Omental fat pad (tissue), 4 donors: Measurements from ENCODE around the gene GYS1. TPM values are rescaled to one million over a fixed set of nuclear protein-coding genes. Genes with fewer than 3 reads are reported as not detected.
A peak's percentile ranks its signal among the peaks of the same experiment; 100 is the strongest.

Source experiments
- ATAC-seq: fragments of 150-250 bp; one replicate; pipeline ENCODE4 v1.9.1; 2016; ENCODE audit warnings: mild to moderate bottlenecking, moderate library complexity; ENCODE audit not compliant: low FRiP score
- DNase-seq: peaks from one replicate; pipeline ENCODE4 v3.0.0-alpha.2; 2019; ENCODE audit warnings: low spot score
- total RNA-seq, 4 donors: library from RNA; depleted of rRNA; stranded (reverse); fragments of >200 nt; gene quantifications; one replicate each; pipeline ENCODE4 v1.1.0, GENCODE V29; 2016
- TF ChIP-seq, protein P1 (sequence below), 3 donors: fragments of 450-650 bp; IDR thresholded peaks; one replicate each; pipeline ENCODE4 v1.5.1; 2016 to 2017; ENCODE audit warnings: antibody characterized with exemption in 3 of 3, mild to moderate bottlenecking in 3 of 3, moderate library complexity in 2 of 3

GYS1 gene
- total RNA-seq, 4 donors from 2014 or later = 34.3 to 41.0 (median 38.8) TPM

DNA sequence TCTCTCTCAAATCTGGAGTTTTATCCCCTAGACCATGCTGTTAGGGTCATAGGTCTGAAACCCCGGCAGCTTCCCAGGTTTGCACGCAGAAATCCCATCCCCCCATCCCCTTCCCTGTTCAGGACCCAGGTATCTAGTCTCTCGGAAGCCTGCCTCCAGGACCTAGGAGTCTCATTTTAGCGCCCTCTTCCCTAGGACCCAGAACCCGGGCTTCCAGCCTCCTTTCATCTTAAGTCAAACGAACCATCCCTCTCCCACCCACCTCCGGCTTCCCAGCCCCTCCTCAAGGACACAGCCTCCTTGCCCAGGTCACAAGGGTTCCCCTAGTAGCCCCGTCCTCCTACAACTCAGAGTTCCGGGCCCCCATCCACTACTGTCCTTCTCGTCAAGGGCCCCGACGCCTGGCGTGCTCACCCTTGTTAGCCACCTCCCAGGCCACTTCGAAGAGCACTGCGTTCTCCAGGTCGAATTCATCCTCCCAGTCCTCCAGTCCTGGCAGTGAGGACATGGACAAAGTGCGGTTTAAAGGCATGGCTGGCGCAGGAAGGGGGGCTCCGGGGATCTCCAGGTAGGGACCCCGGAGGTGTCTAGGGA is 431 bp downstream of the GYS1 start:
- TF ChIP-seq, protein P1, sequence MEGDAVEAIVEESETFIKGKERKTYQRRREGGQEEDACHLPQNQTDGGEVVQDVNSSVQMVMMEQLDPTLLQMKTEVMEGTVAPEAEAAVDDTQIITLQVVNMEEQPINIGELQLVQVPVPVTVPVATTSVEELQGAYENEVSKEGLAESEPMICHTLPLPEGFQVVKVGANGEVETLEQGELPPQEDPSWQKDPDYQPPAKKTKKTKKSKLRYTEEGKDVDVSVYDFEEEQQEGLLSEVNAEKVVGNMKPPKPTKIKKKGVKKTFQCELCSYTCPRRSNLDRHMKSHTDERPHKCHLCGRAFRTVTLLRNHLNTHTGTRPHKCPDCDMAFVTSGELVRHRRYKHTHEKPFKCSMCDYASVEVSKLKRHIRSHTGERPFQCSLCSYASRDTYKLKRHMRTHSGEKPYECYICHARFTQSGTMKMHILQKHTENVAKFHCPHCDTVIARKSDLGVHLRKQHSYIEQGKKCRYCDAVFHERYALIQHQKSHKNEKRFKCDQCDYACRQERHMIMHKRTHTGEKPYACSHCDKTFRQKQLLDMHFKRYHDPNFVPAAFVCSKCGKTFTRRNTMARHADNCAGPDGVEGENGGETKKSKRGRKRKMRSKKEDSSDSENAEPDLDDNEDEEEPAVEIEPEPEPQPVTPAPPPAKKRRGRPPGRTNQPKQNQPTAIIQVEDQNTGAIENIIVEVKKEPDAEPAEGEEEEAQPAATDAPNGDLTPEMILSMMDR (IDR thresholded peaks at IDR 0.05) = no peak
- ATAC-seq = no peak
- no peak for DNase-seq

DNA sequence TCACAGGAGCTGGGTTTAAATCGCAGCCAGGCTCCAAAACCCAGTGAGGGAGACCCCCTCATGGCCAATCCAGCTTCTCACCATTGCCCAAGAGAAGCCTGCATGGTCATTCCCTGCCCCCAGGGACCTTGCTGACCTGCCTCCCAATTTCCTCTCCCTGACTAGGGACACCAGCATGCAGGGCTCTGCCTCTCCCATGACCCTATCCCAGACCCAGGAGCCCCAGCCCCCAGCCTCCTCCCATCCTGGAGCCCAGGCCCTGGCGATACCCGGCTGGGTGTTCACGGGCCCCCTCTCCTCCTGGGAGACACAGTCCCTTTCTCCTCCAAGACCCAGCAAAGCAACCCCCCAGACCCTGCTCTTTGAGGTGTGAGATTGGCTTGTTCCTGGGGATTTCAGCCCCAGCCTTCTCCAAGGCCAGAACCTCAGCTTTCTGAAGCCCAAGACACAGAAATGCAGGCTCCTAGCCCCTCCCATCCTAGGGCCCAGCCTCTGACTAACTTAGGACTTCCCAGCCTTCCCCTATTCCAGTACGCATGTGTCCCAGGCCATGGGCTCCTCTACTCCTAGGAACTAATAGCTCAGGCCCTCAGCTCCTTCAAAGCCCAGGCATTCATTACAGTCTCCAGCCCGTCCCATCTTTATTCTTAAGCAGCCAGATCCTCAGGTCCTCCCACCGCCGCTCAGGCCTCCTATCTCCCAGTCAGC is 1.1 kb downstream of the GYS1 start:
- ATAC-seq (peak; percentile 45), DNase-seq (peak; percentile 42)
- TF ChIP-seq, protein P1 (IDR thresholded peaks at IDR 0.05) = no peak

DNA sequence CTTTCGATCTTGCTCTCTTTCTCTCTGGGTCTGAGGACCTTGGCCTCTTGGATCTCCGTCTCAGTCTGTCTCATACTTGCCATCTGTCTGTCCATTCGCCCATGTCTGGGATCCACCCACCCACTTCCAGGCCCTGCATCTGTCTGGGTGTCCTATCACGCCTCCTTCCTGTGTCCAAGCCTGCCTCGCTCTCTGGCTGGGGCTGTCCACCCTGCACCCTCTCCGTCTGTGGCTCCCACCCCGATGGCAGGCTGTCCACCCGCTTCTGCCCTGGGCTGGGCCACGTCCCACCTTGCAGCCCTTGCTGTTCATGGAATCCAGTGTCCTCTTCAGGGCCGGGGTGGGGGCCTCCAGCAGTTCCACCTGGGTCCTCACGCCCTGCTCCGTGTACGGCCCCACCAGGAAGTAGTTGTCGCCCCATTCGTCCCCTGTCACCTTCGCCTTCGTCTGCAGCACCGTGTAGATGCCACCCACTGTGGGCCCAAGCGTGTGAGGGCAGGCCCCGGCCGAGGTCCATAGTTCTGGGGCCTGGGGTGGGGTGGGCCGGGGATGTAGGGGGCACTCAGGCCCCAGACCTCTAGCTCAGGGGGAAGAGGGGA is 2.0 kb downstream of the GYS1 start:
- no peak for ATAC-seq
- TF ChIP-seq, protein P1 (IDR thresholded peaks at IDR 0.05) = no peak
- no peak for DNase-seq

DNA sequence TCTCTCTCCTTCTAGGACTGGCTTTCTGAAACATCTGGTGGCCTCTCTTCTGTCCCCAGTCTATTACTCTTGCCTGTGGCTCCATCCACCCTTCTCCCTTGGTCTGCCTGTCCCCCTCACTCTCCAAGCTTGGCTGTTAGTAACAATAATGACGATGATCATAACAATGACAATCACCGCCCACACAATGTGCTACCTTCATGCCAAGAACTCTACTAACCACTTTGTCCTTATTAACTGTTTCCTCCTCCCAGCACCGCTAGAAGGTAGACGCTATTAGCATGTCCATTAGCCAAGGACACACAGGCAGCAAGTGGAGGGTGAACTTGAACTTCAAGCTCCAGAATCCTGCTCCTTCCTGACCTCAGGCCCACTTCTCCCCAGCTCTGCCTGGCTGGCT is 2.7 kb downstream of the GYS1 start:
- ATAC-seq (no peak), DNase-seq (no peak)
- TF ChIP-seq, protein P1 (IDR thresholded peaks at IDR 0.05) = no peak

DNA sequence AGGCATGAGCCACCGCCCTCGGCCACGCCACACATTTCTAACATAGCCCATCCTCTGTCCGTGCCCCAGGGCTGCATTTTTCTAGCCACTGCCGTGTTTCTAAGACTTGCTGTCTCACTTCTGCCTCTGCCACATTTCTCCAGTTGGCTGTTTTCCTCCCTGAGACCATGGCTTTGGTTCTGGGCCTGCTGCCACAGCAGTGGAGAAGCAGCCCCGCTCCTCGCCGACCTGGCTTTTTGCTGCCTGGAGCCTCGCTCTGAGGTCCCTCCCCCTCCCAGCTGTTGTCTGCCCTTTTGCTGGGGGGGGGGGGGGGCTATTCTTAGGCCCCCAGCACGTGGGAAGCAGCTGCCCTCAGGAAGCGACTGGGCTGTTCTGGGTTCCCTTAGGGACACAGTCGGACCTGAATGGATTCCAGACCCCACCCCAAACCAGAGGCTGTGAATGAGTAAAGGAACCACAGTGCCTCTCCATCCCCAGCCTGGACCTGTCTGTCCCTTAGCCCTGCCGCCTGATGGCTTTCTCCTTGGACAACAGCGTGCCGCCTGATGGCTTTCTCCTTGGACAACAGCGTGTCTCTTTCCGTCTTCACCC is 3.3 kb downstream of the GYS1 start:
- ATAC-seq (no peak), DNase-seq (no peak)
- TF ChIP-seq, protein P1 (IDR thresholded peaks at IDR 0.05) = no peak

DNA sequence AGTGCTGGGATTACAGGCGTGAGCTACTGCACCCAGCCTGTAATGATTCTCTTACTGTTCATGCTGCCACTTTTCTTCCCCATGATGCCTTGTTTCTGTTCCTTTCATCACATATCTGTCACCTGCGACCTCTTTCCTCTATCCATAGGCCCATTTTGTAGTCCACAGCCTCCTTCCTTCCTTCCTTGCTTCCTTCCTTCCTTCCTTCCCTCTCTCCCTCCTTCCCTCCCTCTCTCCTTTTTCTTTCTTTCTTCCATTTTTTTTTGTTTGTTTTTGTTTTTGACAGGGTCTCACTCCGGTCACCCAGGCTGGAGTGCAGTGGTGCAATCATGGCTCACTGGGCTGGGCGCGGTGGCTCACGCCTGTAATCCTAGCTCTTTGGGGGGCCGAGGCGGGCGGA is 4.2 kb downstream of the GYS1 start:
- ATAC-seq (no peak), DNase-seq (no peak)
- TF ChIP-seq, protein P1 (IDR thresholded peaks at IDR 0.05) = no peak
